ACHN (cell line): ENCODE results near the gene ZSWIM4.
"Not testable (repeated sequence)": the region's sequence is repeated elsewhere in the genome, so short reads cannot be mapped to it uniquely, and the experiment has no call there.

Experiments used
- DNase-seq: peaks from one replicate; pipeline ENCODE4 v3.0.0-alpha.2; 2015
- in situ Hi-C: cut with HindIII; loops from 2 replicates; pipeline ENCODE4 v1.10.0; 2017; ENCODE audit warnings: low sequenced_read_pairs, low pct_ligation_motif_present, low pct_unique_long_range_greater_than_20kb

The ZSWIM4 gene

DNA sequence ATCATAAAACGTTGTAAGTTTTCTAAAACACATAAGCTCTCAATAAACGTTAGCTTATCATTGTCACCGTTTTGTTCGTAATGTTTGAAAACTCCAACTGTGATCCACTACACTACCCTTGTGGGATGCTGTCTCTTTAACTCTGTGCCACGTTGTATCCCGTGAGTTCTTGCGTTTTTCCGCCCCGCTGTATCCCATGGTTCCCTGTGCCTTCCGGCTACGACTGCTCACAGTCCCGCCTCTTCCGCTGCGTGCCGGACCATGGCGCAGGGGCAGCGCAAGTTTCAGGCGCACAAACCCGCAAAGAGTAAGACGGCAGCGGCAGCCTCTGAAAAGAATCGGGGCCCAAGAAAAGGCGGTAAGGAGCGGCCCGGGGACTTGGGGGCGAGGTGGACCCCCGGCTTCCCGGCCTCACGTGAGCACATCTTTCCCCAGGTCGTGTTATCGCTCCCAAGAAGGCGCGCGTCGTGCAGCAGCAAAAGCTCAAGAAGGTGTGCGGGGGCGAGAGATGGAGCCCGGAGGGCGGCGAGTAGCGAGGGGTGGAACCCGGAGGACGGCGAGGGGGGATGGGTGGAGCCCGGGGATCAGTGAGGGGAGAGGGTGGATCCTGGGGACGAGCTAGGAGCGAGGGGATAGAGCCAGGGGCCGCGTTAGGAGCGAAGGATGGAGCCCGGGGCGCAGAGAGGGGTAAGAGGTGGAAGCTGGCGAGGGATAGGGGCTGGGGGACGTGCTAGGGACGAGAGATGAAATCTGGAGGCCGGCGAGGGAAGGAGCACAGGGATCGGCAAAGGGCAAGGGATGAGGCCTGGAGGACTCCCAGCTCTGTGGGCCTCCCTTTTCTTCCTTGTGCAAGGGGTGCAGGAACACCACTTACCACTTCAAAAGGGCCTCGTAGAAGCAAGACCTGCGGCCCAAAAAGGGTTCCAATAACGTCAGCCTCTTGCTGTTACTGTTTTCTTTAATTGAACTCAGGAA lies 20.7 kb upstream of the ZSWIM4 start, which contains the start of gene C19orf53:
Gene C19orf53, plus strand, starts transcription at position 240 of the 975 bp plus-strand sequence. Its CDS starts 22 bp downstream, at position 262.
- peak; percentile 89 for DNase-seq
- in situ Hi-C loops, result no loop called here

GRCh38 chr19:13778398-13778797 lies 16.8 kb upstream of the ZSWIM4 start:
- in situ Hi-C loops, result no loop called here
- no peak for DNase-seq

GRCh38 chr19:13778847-13779246 lies 16.4 kb upstream of the ZSWIM4 start:
- in situ Hi-C loops, result no loop called here
- DNase-seq, result no peak

DNA sequence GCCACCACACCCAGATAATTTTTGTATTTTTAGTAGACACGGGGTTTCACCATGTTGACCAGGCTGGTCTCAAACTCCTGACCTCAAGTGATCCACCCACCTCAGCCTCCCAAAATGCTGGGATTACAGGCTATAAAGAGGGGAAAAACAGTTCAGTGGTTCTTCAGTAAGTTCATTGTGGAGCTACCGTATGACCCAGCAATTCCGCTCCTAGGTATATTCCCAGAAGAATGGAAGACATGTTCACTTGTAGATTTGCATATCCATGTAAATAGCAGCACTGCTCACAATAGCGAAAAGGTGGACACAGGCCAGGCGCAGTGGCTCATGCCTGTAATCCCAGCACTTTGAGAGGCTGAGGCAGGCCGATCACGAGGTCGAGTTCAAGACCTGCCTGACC lies 15.4 kb upstream of the ZSWIM4 start:
- DNase-seq, in situ Hi-C loops: not testable (repeated sequence)

DNA sequence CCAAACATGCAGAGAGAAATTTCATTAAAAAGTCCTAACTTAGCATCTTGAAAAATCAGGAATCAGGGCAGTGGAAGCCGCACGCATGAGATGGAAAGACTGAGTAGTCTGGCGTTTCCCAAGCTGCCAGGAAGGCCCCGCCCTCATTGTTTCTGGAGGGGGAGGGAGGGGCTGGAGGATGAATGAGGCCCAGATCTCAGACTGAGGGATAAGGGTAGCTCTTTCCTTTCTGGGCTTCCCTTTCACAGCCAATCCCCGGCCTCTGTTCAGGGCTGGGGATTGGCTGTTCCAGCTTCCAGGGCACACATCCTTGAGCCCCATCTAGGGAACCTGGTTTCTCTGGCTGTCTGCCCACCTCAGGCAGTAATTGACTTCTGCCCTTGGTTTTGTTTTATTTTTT lies 13.7 kb upstream of the ZSWIM4 start:
- DNase-seq, result peak; percentile 37
- in situ Hi-C loops, result no loop called here

GRCh38 chr19:13782537-13782936 lies 12.7 kb upstream of the ZSWIM4 start:
- DNase-seq, result no peak
- in situ Hi-C loops, result no loop called here

DNA sequence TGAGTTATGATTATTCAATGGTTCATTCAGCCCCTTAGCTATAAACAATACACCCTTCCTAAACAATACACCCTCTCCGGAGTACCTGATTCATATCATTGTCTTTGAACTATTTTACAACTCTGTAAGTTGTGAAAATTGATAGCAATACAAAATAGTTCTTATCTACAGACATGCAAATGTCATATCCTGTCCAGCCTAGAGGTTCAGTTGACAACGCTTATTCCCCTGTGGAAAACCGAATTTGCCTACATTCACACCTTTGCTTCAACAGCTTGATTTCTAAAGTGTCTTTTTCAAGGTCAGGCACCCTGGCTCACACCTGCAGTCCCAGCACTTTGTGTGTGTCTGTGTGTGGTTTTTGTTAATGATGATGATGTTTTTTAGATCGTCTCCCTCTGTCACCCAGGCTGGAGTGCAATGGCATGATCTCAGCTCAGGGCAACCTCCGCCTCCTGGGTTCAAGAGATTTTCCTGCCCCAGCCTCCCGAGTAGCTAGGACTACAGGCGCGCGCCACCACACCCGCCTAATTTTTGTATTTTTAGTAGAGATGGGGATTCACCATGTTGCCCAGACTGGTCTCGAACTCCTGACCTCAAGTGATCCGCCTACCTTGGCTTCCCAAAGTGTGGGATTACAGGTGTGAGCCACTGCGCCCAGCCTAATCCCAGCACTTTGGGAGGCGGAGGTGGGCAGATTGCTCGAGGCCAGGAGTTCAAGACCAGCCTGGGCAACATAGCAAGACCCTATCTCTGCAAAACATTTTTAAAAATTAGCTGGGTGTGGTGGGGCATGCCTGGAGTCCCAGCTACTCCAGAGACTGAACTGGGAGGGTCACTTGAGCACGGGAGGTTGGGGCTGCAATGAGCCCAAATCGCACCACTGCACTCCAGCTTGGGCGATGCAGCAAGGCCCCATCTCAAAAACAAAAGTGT lies 11.4 kb upstream of the ZSWIM4 start:
- in situ Hi-C loops, result no loop called here
- no peak for DNase-seq

DNA sequence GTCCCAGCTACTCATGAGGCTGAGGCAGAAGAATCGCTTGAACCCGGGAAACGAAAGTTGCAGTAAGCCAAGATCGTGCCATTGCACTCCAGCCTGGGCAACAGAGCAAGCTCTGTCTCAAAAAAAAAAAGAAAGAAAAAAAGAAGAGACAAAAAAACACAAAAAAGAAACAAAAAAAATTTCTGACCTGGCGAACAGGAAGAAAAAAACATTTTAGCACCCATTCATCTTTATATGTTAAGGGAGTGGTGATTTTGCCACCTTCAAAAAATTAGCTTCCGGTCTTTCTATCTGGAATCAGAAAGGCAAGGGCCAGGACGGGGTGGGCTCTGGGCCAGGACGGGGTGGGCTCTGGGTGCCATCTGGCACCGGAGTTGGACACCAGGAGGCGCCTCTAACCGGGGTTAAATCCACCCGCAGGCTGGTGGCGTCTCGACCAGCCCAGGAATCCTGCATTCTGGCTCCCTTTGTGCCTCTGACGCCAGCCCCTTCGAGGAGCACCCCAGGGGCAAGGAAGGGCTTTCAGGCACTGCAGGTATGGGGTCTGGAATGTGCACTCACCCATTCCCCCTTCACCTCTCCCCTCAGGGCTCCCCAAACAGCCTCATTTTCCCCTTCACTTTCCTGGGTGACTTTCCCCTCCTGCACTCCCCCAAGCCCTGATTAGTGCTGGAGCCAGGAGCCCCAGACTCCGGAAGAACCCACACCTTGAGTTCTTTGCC lies 10.4 kb upstream of the ZSWIM4 start:
- DNase-seq, result peak; percentile 74
- in situ Hi-C loops, result no loop called here

DNA sequence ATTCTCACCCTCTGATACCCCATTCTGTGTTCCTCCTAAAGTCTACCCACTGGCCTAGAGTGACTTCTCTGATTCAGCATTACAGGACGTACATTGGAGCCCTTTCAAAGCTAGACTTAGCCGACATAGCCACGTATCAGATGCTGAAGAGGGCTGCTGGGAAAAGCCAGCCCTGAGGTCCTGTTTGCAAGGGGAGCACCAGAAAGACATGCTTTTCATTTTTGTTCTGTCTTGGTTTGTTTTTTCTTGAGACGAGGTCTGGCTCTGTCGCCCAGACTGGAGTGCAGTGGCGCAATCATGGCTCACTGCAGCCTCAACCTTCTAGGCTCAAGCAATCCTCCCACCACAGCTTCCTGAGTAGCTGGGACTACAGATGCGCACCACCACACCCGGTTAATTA lies 6.3 kb upstream of the ZSWIM4 start:
- no peak for DNase-seq
- in situ Hi-C loops, result no loop called here

GRCh38 chr19:13790354-13790753 lies 4.9 kb upstream of the ZSWIM4 start:
- no peak for DNase-seq
- in situ Hi-C loops, result no loop called here

GRCh38 chr19:13793317-13793716 lies 1.9 kb upstream of the ZSWIM4 start:
- in situ Hi-C loops, result not testable (repeated sequence)

DNA sequence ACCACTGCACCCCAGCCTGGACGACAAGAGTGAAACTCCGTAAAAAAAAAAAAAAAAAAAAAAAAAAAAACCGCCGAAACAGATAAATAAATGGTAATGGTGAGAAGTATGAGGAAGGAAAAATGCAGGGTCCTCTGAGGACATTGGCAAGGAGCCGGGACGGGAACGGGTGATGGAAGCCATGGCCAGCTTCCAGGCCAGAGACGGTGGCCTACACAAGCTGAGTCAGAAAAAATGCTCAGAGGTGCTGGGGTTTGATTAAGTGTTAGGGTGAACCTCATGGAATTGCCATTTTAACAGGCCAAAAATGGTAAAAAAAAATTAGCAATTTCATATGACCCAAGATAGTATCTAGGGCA lies 866 bp upstream of the ZSWIM4 start:
- DNase-seq, result peak; percentile 62
- in situ Hi-C loops, result no loop called here

More at GRCh38 chr19:13793317-13793716, 1.9 kb upstream of the ZSWIM4 start:
- not testable (repeated sequence) for DNase-seq

- peak; percentile 26 for DNase-seq
- in situ Hi-C loops, result no loop called here
Measured at GRCh38 chr19:13795595-13796300, 505 bp downstream of the ZSWIM4 start.

DNA sequence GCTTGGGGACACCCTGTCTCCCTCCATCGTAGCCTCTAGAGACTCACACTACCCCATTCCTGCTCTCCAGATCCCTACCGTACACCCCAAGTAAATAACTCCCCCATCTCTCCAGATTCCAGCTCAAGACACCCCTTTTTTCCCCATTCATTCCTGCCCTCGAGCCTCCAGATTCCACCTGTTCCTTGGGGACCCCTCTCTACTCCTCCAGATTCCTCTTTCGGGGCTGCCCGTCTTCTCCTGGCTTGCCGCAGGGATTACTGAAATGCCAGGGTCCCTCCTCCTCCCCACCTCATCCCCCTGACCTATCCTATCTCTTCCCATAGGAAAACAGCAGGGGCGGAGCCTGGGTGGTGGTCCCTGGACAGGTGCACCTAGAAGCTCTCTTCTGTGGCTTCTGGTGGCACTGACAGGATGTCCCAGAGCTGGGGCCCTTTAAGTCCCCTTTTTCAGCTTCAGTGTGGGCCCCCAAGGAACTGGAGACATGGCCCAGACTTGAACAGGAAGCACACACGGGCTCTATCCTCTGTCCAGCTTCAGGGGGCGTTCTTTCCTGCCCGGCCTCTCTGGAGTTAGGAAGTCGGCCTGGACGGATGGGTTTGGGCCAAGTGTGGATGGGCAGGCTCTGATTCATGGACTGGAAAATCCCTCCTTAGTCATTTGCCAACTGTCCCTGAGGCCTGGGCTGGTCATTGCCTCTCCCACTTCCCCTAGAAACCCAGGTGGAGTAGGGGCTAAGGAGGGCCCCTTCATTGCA lies 1.2 kb downstream of the ZSWIM4 start:
- peak; percentile 93 for DNase-seq
- in situ Hi-C loops, result no loop called here

DNA sequence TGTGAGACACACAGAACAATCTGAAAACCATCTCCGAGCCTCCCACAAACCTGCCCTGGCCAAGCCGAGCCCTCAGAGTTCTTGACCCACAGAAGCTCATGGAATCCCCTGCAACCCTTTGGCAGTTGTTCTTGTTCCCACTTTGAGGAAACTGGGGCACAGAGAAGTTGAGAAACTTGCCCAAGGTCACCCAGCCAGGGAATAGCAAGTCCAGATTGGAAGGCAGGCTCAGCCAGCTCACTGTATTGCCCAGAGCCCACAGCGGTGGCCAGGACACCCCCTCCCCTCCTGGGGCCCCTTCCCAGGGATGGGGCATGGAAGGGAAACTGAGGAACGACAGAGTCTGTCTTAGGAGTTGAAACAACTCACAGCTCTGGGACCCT lies 1.8 kb downstream of the ZSWIM4 start:
- no peak for DNase-seq
- in situ Hi-C loops, result no loop called here

DNA sequence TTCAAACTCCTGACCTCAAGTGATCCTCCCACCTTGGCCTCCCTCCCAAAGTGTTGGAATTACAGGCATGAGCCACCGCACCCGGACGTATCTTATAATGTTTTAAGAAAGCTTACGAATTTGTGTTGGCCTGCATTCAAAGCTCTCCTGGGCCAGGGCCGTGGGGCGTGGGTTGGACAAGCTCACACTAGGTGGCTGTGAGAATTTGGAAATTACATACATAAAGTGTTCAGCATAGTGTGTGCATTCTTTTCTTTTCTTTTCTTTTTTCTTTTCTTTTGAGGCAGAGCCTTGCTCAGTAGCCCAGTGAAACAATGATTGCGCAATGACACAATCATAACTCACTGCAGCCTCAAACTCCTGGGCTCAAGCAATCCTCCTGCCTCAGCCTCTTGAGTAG lies 2.6 kb downstream of the ZSWIM4 start:
- DNase-seq, result no peak
- in situ Hi-C loops, result no loop called here

- in situ Hi-C loops, result no loop called here
- DNase-seq, result no peak
Measured at GRCh38 chr19:13799669-13800068, 4.4 kb downstream of the ZSWIM4 start.
